Activated CD4-positive, alpha-beta T cell treated with anti-CD3 and anti-CD28 coated beads, Interleukin-2, amount 10 ng/mL, durations not matched to agents 24 days and 14 days (primary cell): ENCODE measurements around the gene DLGAP1. TPM values are rescaled to one million over a fixed set of nuclear protein-coding genes. Genes with fewer than 3 reads are reported as not detected.

ENCODE experiments used
- DNase-seq: peaks from one replicate; pipeline ENCODE4 v3.0.0; 2022
- H3K27ac Mint-ChIP-seq: one replicate; pipeline ENCODE4 v1.8.0; 2022; ENCODE audit warnings: mild to moderate bottlenecking, mixed read lengths
- H3K27me3 Mint-ChIP-seq: one replicate; pipeline ENCODE4 v1.8.0; 2022; ENCODE audit warnings: mixed read lengths
- H3K36me3 Mint-ChIP-seq: one replicate; pipeline ENCODE4 v1.8.0; 2022; ENCODE audit warnings: low read depth, mild to moderate bottlenecking, mixed read lengths
- H3K4me1 Mint-ChIP-seq: one replicate; pipeline ENCODE4 v1.8.0; 2021; ENCODE audit warnings: mixed read lengths
- H3K4me3 Mint-ChIP-seq: one replicate; pipeline ENCODE4 v1.8.0; 2022; ENCODE audit warnings: mild to moderate bottlenecking, moderate library complexity, mixed read lengths
- H3K9me3 Mint-ChIP-seq: one replicate; pipeline ENCODE4 v1.8.0; 2021; ENCODE audit warnings: mixed read lengths
- intact Hi-C: fragments of 100-400 bp; cut with micrococcal nuclease; formaldehyde crosslinking; loops from one replicate; pipeline ENCODE4 v1.15.1; 2023
- total RNA-seq: library from RNA; stranded (reverse); gene quantifications from 2 replicates; pipeline ENCODE4 v1.2.3, GENCODE V29; 2022

Gene DLGAP1
- total RNA-seq, 1 donor from 2014 or later, result 1.5 TPM

GRCh38 chr18:3540805-3541548 is 914.1 kb downstream of the DLGAP1 start:
- intact Hi-C loops, result loop anchor here (1.0 kb wide), 3 partner anchors 45 to 87 kb away; no protein-coding TSS in a partner anchor
- Mint-ChIP-seq H3K4me3 (no peak overlapping the region), H3K36me3 (no peaks in the 10 kb centered on the region), H3K27ac (peak overlapping the region; percentile 75), H3K27me3 (peaks cover 6% of the 10 kb centered on the region), H3K9me3 (peaks cover 3% of the 10 kb centered on the region), H3K4me1 (peaks cover 14% of the 10 kb centered on the region)
- DNase-seq, result no peak

- peaks cover 6% of the 10 kb centered on the region for H3K27me3 Mint-ChIP-seq
- no peak overlapping the region for H3K4me3 Mint-ChIP-seq
- H3K4me1 Mint-ChIP-seq, result peaks cover 14% of the 10 kb centered on the region
- H3K27ac Mint-ChIP-seq, result no peak overlapping the region
- intact Hi-C loops, result no loop called here
- no peaks in the 10 kb centered on the region for H3K36me3 Mint-ChIP-seq
- DNase-seq, result no peak
- peaks cover 3% of the 10 kb centered on the region for H3K9me3 Mint-ChIP-seq
These were observed 916.0 kb downstream of the DLGAP1 start for GRCh38 chr18:3538954-3539617.

DNA sequence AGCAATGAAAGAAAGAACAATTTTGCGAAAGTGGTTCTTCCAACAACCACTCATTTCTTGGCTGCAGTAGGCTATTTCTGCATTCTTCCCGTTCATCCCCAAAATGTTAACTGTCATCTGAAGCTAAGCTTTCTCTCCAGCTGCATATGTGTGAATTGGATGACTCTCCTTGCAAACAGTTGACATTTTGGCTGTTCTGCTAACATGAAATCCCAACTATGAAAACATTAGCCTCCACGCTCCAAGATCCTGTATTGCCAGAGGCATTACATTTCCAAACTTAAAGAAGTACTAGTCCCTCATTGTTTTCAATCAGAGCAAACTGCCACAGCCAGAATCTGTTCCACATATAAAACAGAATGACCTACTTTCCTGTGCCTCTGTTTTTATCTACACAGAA is 916.7 kb downstream of the DLGAP1 start:
- Mint-ChIP-seq H3K4me3 (no peak overlapping the region), H3K9me3 (peaks cover 3% of the 10 kb centered on the region), H3K4me1 (peaks cover 14% of the 10 kb centered on the region), H3K36me3 (no peaks in the 10 kb centered on the region), H3K27me3 (peaks cover 6% of the 10 kb centered on the region), H3K27ac (no peak overlapping the region)
- intact Hi-C loops, result no loop called here
- DNase-seq, result no peak

- Mint-ChIP-seq H3K4me1 (peaks cover 11% of the 10 kb centered on the region), H3K4me3 (no peak overlapping the region), H3K9me3 (no peaks in the 10 kb centered on the region), H3K36me3 (no peaks in the 10 kb centered on the region), H3K27ac (no peak overlapping the region), H3K27me3 (no peaks in the 10 kb centered on the region)
- DNase-seq, result no peak
- intact Hi-C loops, result no loop called here
These were observed 924.3 kb downstream of the DLGAP1 start for GRCh38 chr18:3530807-3531206.

GRCh38 chr18:3529601-3530000 is 925.5 kb downstream of the DLGAP1 start:
- Mint-ChIP-seq H3K27ac (no peak overlapping the region), H3K27me3 (no peaks in the 10 kb centered on the region), H3K36me3 (no peaks in the 10 kb centered on the region), H3K4me3 (no peak overlapping the region), H3K4me1 (peaks cover 13% of the 10 kb centered on the region), H3K9me3 (no peaks in the 10 kb centered on the region)
- DNase-seq, result no peak
- intact Hi-C loops, result loop anchor here (5.0 kb wide), 1 partner anchor 58 kb away; no protein-coding TSS in a partner anchor

GRCh38 chr18:3529077-3529476 is 926.0 kb downstream of the DLGAP1 start:
- intact Hi-C loops, result loop anchor here (5.0 kb wide), 1 partner anchor 58 kb away; no protein-coding TSS in a partner anchor
- no peak overlapping the region for H3K27ac Mint-ChIP-seq
- H3K27me3 Mint-ChIP-seq, result no peaks in the 10 kb centered on the region

DNA sequence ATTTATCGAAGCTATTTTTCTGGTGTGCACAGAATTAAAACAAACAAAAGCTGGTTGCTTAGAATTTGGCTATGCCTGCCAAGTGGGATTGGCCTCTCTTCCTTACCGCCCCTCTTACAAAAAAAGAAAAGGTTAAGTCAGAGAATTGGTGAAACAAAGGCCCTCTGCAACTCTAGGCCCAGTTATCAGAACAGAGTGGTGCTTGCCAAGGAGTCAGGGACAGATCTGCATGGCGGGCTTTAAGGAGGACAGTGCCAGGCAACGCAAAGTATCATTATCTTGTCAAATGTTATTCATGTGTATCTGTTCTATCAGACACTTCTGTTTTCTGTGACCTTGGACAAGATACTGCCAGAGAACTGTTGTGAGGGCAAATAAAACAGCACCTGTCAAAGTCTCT is 926.9 kb downstream of the DLGAP1 start:
- peaks cover 13% of the 10 kb centered on the region for H3K4me1 Mint-ChIP-seq
- intact Hi-C loops, result loop anchor here (5.0 kb wide), 1 partner anchor 59 kb away; no protein-coding TSS in a partner anchor
- no peaks in the 10 kb centered on the region for H3K27me3 Mint-ChIP-seq
- no peak overlapping the region for H3K27ac Mint-ChIP-seq
- no peaks in the 10 kb centered on the region for H3K9me3 Mint-ChIP-seq
- no peak overlapping the region for H3K4me3 Mint-ChIP-seq
- no peak for DNase-seq
- no peaks in the 10 kb centered on the region for H3K36me3 Mint-ChIP-seq

More at GRCh38 chr18:3529077-3529476, 926.0 kb downstream of the DLGAP1 start:
- DNase-seq, result no peak
- H3K4me3 Mint-ChIP-seq, result no peak overlapping the region
- no peaks in the 10 kb centered on the region for H3K36me3 Mint-ChIP-seq
- peaks cover 13% of the 10 kb centered on the region for H3K4me1 Mint-ChIP-seq
- no peaks in the 10 kb centered on the region for H3K9me3 Mint-ChIP-seq

DNA sequence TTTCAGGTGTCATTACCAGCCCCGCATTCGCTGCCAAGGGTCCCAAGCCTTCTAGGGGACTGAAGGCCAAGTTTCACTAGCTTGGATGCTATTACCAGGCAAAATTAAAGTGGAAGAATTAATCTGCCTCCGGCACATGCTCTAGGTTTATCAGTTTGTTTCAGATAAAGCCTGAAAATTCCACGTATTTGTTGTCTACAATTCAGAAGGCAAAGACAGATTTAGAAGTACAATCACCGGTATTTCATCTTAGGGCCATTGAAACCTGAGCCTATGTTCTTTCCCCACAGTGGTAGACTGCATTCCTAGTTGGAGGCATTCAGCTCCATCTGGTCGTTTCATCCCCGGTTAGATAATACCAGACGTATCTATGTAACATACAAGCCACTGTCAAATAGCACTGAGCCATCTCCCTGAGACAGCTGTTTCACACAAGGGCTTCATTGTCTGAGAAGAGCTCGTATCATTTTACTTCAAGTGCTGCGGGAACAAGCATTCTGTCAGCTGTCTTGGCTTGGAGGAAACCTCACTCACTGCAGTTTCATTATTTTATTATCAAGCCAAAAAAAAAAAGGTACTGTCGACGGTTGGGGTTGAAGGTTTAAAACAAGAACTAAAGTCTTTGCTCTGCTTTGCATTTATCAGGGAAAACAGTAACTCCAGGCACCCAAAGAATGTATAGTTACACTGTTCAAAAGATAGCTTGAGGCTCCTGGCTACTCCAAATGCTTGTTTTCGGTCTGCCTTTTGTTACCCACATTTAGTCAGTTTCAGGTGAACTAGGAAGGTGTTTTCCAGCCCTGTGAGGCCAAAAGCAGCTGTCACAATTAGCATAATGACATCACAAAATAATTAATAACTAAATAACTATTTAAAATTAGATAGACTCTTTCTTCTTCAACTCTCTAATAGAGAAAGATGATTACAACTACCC is 928.4 kb downstream of the DLGAP1 start:
- Mint-ChIP-seq H3K27ac (no peak overlapping the region), H3K4me1 (peaks cover 13% of the 10 kb centered on the region), H3K4me3 (peak overlapping the region; percentile 19), H3K27me3 (no peaks in the 10 kb centered on the region), H3K9me3 (no peaks in the 10 kb centered on the region), H3K36me3 (peaks cover 2% of the 10 kb centered on the region)
- no peak for DNase-seq
- intact Hi-C loops, result loop anchor here (5.0 kb wide), 1 partner anchor 61 kb away; no protein-coding TSS in a partner anchor

DNA sequence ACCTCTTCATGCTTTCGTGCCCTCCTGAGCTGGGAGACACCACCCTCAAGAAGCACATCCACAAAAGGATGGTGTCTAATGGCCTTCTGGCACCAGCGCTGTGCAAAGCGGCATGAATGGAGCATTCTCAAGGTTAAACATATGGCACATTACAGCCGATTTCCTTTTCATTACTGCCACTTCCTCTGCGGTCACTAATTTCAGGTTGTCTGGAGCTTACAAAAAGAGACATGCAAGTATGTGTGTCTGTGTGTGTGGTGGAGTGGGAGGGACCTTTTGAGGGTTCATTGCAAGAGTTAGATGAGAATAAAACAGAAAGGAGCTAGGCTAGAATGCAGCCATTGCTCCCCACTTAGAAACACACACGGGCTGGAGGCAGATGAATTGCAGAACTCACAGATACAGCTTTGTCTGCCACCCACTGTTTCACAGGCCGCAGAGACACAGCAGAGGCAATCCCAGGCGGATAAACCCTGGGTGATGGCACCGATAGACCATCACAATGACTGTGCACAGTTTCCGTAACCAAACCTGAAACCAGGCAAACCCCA is 929.2 kb downstream of the DLGAP1 start:
- peaks cover 1% of the 10 kb centered on the region for H3K27me3 Mint-ChIP-seq
- peak overlapping the region; percentile 19 for H3K4me3 Mint-ChIP-seq
- peaks cover 2% of the 10 kb centered on the region for H3K36me3 Mint-ChIP-seq
- peaks cover 13% of the 10 kb centered on the region for H3K4me1 Mint-ChIP-seq
- intact Hi-C loops, result loop anchor here (5.0 kb wide), 1 partner anchor 61 kb away; no protein-coding TSS in a partner anchor
- peak overlapping the region; percentile 1 for H3K27ac Mint-ChIP-seq
- no peaks in the 10 kb centered on the region for H3K9me3 Mint-ChIP-seq
- peak; percentile 79 for DNase-seq

GRCh38 chr18:3524706-3525105 is 930.4 kb downstream of the DLGAP1 start:
- Mint-ChIP-seq H3K27me3 (peaks cover 8% of the 10 kb centered on the region), H3K4me3 (no peak overlapping the region), H3K36me3 (peaks cover 2% of the 10 kb centered on the region), H3K27ac (no peak overlapping the region), H3K9me3 (no peaks in the 10 kb centered on the region), H3K4me1 (peaks cover 13% of the 10 kb centered on the region)
- no peak for DNase-seq
- intact Hi-C loops, result loop anchor here (5.0 kb wide), 1 partner anchor 63 kb away; no protein-coding TSS in a partner anchor

GRCh38 chr18:3520230-3521085 is 934.6 kb downstream of the DLGAP1 start:
- Mint-ChIP-seq H3K9me3 (no peaks in the 10 kb centered on the region), H3K4me1 (no peaks in the 10 kb centered on the region), H3K4me3 (no peak overlapping the region), H3K27me3 (peaks cover 11% of the 10 kb centered on the region), H3K36me3 (peaks cover 2% of the 10 kb centered on the region), H3K27ac (no peak overlapping the region)
- no peak for DNase-seq
- intact Hi-C loops, result no loop called here

DNA sequence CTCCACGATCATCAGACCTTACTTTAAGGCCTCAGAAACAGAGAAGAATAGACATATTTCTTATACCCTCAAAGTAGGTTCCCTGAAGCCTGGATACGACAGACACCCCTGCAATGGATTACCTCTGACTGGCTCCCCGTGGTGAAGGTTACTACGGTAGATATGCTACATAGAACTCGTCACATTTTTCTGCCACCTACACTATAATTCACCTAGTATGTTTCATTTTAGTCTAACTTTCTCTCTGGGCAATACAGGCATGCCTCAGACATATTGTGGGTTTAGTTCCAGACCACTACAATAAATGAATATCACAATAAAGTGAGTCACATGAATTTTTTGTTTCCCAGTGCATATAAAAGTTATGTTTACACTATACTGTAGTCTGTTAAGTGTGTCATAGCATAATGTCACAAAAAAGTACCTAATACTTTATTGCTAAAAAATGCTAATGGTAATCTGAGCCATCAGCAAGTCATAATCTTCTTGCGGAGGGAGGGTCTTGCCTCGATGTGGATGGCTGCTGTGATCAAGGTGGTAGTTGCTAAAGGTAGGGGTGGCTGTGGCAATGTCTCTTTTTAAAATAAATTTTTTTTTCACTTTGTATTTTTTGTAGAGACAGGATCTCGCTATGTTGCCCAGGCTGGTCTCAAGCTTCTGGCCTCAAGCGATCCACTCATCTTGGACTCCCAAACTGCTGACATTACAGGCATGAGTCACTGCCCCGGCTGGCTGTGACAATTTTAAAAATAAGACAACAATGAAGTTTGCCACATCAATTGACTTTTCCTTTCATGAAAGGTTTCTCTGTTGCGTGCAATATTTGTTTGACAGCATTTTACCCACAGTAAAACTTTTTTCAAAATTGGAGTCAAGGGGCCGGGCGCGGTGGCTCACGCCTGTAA is 940.5 kb downstream of the DLGAP1 start:
- H3K27ac Mint-ChIP-seq, result no peak overlapping the region
- H3K36me3 Mint-ChIP-seq, result no peaks in the 10 kb centered on the region
- intact Hi-C loops, result no loop called here
- peaks cover 4% of the 10 kb centered on the region for H3K9me3 Mint-ChIP-seq
- H3K4me3 Mint-ChIP-seq, result no peak overlapping the region
- peaks cover 3% of the 10 kb centered on the region for H3K27me3 Mint-ChIP-seq
- DNase-seq, result no peak
- peaks cover 4% of the 10 kb centered on the region for H3K4me1 Mint-ChIP-seq
